Bone marrow (tissue), 2 donors: ENCODE results near the gene ABO.
"Not testable (repeated sequence)": the region's sequence is repeated elsewhere in the genome, so short reads cannot be mapped to it uniquely, and the experiment has no call there.

Experiments used
- DNase-seq, 2 donors: peaks; one replicate each; lab custom pipeline; 2025; lab: John Stamatoyannopoulos, UW

ABO gene

GRCh38 chr9:133275105-133276000 lies at the start of gene ABO:
Gene ABO, minus strand, starts transcription at chr9:133275201.
- no peak for DNase-seq

GRCh38 chr9:133323991-133324703 lies 49.1 kb upstream of the ABO start:
- DNase-seq, result no peak

- no peak for DNase-seq
These were observed 48.2 kb upstream of the ABO start for GRCh38 chr9:133323211-133323610.

GRCh38 chr9:133322701-133323100 lies 47.7 kb upstream of the ABO start:
- DNase-seq, result no peak

GRCh38 chr9:133321411-133321935 lies 46.5 kb upstream of the ABO start:
- no peak for DNase-seq

GRCh38 chr9:133320421-133320881 lies 45.5 kb upstream of the ABO start:
- no peak for DNase-seq

GRCh38 chr9:133317551-133317950 lies 42.5 kb upstream of the ABO start:
- DNase-seq, result not testable (repeated sequence)

- no peak for DNase-seq
These were observed 41.0 kb upstream of the ABO start for GRCh38 chr9:133315997-133316396.

GRCh38 chr9:133309608-133310007 lies 34.6 kb upstream of the ABO start:
- no peak for DNase-seq

- DNase-seq, result no peak
These were observed 32.3 kb upstream of the ABO start for GRCh38 chr9:133307301-133307700.

- no peak for DNase-seq
These were observed 31.5 kb upstream of the ABO start for GRCh38 chr9:133306242-133307204.

GRCh38 chr9:133305731-133306130 lies 30.7 kb upstream of the ABO start:
- DNase-seq, result no peak

- no peak for DNase-seq
These were observed 29.7 kb upstream of the ABO start for GRCh38 chr9:133304477-133305377.

- DNase-seq, result no peak
These were observed 29.1 kb upstream of the ABO start for GRCh38 chr9:133304158-133304470.

- no peak for DNase-seq
These were observed 28.5 kb upstream of the ABO start for GRCh38 chr9:133303266-133304157.

GRCh38 chr9:133301253-133302230 lies 26.5 kb upstream of the ABO start:
- no peak for DNase-seq

GRCh38 chr9:133299996-133300395 lies 25.0 kb upstream of the ABO start:
- DNase-seq, result not testable (repeated sequence)

- DNase-seq, result no peak
These were observed 19.3 kb upstream of the ABO start for GRCh38 chr9:133294257-133294656.
